Breast epithelium (tissue), 3 donors: ENCODE measurements around the gene TRIM59.

Experiments used
- CTCF ChIP-seq, 3 donors: fragments of 450-650 bp; IDR thresholded peaks; one replicate each; pipeline ENCODE4 v1.5.1; 2016 to 2017; ENCODE audit warnings: antibody characterized with exemption in 3 of 3, mild to moderate bottlenecking in 3 of 3, moderate library complexity in 3 of 3
- POLR2A ChIP-seq: fragments of 450-650 bp; IDR thresholded peaks from one replicate; pipeline ENCODE4 v1.6.1; 2016; ENCODE audit warnings: antibody characterized with exemption, mild to moderate bottlenecking, moderate library complexity

- TF ChIP-seq CTCF (IDR thresholded peaks at IDR 0.05) (no peak), POLR2A (no peak)
Measured at GRCh38 chr3:160498202-160498601, 48.6 kb upstream of the TRIM59 start.
